ENCODE data around the gene SYNE1. TPM values are rescaled to one million over a fixed set of nuclear protein-coding genes. Genes with fewer than 3 reads are reported as not detected.

The SYNE1 gene
- total RNA-seq, 4 donors from 2014 or later = 78.9 to 352 (median 113) TPM

DNA sequence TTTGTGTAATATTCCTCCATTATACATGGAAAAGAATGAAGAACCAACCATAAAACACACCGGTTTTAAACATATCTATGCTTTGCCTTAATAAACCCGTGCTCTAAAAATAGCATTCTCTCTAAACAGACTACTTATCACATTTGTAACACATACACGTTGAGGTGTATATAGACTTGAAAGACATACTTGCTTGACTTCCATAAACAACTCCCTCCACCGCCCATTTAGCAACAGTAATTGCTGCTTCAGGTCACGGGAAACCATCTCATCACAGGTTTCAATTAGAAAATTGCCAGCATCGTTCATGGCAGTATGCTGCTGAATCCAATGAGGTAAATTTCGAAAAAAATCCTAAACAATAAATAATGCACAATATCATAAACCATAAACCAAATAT lies 174.0 kb downstream of the SYNE1 start:
- no peak for DNase-seq (ENCODE audit: low spot score)
- no peak for TF ChIP-seq CTCF (IDR thresholded peaks at IDR 0.05)
- no peak for ATAC-seq (ENCODE audit: low FRiP score)

- ATAC-seq (ENCODE audit: low FRiP score) (no peak), DNase-seq (ENCODE audit: low spot score) (no peak)
- no peak for TF ChIP-seq CTCF (IDR thresholded peaks at IDR 0.05)
These were observed 174.4 kb downstream of the SYNE1 start for GRCh38 chr6:152462716-152463115.

DNA sequence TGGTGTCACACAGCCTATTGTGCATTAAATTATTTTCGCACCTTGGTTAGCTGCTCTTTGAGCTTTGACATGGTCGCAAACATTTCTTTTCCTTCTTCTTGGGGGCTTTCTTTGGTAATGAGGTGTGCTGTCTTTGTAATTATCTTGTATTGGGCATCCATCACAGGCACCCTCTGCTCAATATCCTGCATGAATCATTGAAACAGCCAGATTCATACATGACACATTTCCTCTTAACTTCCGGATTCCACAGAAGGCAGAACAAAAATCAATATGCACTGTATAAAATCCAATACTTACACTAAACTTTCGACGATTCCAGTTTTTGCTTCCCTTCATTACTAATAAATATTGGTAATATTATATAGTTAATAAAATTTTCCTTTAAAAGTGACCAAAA lies 175.6 kb downstream of the SYNE1 start:
- ATAC-seq (ENCODE audit: low FRiP score) = no peak
- no peak for TF ChIP-seq CTCF (IDR thresholded peaks at IDR 0.05)

GRCh38 chr6:152458648-152459644 lies 178.2 kb downstream of the SYNE1 start:
- no peak for DNase-seq (ENCODE audit: low spot score)
- no peak for TF ChIP-seq CTCF (IDR thresholded peaks at IDR 0.05)
- ATAC-seq (ENCODE audit: low FRiP score) = no peak

More for the DNA sequence above, 175.6 kb downstream of the SYNE1 start:
- no peak for DNase-seq (ENCODE audit: low spot score)

GRCh38 chr6:152457949-152458624 lies 179.1 kb downstream of the SYNE1 start:
- no peak for TF ChIP-seq CTCF (IDR thresholded peaks at IDR 0.05)
- DNase-seq (ENCODE audit: low spot score) = no peak
- no peak for ATAC-seq (ENCODE audit: low FRiP score)

GRCh38 chr6:152454003-152454402 lies 183.2 kb downstream of the SYNE1 start:
- no peak for ATAC-seq (ENCODE audit: low FRiP score)
- TF ChIP-seq CTCF (IDR thresholded peaks at IDR 0.05) = no peak

More at GRCh38 chr6:152454003-152454402, 183.2 kb downstream of the SYNE1 start:
- DNase-seq (ENCODE audit: low spot score) = no peak
